NCI-H2171 (cell line): ENCODE results near the gene SLC9A7.

ENCODE experiments used
- DNase-seq: peaks from one replicate; lab custom pipeline; 2025; lab: John Stamatoyannopoulos, UW

SLC9A7 gene

DNA sequence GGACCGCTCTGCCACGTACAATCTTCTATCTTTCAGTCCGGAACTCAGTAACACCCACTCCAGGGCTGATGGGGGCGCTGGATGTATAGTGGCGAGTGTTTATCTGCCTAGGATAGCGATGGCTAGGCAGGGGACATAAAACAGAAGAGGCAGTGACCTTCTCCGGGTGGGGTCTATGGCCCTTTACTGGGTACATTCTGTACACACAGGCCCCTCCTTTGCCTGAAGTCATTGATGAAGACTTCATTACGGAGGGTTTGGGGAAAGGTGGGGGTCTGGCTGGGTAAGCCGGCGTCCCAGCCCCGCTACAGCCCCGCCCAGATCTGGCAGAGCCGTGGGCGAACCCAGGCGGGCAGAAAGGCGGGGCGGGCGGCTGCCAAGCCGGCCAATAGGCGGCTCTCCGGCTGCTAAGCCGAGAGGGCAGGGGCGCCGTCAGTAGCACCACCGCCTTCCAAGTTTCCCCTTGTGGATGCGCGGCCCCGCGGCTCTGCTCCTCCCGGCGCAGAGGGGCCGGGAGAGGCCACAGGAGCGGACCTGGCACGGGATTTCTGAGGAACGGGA lies 185.5 kb downstream of the SLC9A7 start, which contains the start of gene CHST7:
Gene CHST7 (plus strand): TSS at position 435 of the 561 bp plus-strand sequence. CDS start 167 bp downstream, outside the sequence.
- DNase-seq, result peak; percentile 52

DNA sequence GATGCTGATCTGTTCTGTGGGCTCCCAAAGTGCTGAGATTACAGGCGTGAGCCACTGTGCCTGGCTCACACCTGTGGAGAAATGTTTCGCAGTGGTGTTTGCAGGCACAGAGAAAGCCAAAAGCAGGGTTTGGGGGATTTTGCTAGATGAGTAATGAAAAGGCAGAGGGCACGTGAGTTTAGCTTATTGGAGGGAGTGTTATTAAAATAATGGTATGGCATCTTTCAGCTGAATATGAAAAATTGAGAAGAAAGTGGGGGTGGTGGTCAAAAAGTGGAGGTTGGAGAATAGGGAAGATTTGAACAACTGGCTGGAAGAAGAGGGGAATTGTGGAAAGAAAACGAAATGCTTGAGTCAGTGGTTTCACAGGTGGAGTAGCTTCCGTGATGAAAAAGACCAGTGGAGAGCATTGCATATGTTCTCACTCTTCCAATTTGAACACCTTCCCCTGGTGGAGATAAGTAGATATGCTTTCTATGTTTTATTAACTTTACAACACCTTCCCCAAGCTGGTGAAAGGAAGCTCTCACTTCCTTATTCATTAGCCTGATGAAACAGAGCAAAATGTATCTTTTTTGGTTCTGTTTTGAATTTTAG lies 186.5 kb downstream of the SLC9A7 start:
- DNase-seq, result no peak

DNA sequence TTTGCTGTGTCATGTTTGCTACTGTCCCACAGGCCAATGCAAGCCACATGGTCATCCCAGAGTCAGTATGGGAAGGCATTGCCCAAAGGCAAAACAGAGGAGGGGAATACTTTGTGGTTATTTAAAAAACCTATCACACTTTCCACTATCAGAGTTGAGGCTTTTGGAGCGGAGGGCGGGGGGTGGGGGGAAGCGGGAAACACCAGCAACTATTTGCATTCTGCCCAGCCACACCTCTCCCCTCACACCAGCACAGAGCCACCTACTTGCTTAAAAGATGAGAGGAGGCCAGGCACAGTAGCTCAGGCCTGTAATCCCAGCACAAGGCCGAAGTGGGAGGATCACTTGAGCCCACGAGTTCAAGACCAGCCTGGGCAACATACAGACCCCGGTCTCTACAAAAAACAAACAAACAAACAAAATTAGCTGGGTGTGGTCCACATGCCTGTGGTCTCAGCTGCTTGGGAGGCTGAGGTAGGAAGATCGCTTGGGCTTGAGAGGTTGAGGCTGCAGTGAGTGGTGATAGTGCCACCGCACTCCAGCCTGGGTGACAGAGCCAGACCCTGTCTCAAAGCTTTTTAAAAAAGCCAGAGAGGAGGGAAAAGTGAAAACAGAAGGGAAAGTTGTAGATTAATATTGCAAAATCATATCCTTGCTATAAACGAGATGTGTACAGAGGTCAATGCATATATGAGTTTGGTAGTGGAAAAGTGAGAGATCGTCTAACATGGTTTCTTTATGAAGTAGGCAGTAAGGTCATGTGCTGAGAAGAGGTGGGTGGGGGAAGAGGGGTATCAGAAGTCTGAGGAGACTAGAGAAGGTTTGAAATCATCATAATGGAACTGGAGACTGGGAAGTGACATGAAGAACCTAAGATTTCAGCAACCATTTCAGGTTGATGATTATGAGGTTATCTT lies 187.2 kb downstream of the SLC9A7 start:
- DNase-seq, result no peak

DNA sequence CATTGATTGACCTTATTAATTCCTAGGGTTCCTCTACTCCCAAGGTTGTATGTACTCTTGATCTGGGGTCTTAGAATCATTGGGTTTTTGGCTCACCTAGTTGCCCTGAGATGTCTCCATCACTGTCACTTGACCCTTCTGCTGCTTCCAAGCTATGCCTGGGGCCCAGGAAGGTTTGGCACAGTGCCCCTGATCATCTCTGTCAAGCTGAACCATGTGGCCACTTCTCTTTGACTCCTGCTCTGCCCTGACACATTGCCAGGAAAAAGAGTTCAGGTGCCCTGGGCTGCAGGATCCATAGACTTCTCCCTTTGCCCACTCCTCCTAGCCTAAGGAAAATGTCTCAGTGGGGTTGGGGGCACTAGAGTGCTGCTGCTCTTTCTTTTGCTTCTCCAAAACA lies 189.3 kb downstream of the SLC9A7 start:
- DNase-seq, result no peak

DNA sequence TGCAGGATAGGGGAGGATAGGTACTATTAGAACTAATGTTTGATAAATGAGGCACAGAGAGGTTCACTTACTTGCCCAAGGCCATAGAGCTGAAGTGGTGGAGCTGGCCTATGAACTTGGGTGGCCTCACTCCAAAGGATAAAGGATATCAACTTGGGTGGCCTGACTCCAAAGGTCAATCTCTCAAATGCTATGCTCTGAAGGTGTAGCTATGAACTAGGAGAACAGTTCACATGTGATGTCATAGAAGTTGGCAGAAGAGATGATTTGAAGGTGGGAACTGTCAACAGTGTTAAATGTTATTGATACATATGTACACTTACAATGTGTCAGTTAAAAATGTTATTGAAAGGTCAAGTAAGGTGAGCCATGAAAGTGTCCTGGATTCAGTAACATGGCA lies 191.5 kb downstream of the SLC9A7 start:
- no peak for DNase-seq

DNA sequence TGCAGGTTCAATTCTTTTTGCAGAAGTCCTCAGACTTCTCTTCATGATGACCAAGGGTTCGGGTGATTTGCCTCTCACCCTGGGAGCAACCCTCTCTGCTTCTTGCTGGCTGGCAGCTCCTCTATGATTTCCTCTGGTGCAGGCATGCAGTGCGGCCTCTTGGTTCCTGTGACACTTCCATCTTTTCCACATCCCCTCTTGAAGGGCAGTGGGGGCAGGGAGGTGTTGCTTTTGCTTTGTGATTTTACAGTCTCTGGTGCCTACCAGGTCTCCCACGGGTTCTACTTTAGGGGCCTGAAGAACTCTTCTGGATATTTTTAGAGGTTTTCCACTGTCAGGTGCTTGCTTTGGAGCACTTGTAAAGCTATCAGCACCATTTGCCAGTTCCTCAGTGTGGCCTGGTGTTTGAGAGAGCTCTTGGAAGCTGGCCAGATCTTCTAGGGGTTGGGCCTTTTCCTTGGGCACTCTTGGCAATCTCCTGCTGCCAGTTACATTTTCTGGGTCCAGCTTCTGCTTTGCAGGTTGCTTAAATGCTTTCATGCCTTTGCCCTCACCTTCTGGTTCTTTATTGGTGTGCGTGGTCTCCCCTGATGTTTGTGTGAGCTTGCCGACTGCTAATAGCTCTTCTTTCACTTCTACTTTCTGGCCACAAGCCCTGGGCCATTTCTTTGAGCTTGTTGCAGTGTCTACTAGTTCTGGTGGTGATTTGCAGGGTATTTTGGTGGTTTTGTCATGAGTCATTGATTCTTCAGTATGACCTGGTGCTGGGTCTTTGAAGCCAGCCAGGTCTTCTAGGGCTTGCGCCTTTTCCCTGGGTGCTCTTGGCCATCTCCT lies 196.9 kb downstream of the SLC9A7 start:
- no peak for DNase-seq

DNA sequence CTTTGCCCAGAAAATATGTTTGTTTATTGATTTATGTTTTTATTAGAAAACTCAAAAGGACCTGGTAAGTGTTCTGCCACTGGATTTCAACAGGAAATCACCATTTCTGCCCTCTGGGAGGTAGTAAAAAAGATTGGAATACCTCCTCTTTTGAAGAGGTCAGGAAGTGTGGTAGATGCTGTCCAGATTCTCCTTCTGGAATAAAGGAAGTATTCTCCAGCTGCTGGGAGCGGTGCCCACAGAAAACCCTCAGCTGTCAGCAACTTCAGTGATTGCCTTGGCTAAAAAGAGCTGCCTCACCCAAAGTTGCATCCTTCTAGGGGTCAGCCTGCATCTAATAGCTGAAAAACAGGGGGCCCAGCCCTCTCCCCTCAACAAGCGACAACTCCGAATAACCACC lies 199.9 kb downstream of the SLC9A7 start:
- DNase-seq, result no peak

DNA sequence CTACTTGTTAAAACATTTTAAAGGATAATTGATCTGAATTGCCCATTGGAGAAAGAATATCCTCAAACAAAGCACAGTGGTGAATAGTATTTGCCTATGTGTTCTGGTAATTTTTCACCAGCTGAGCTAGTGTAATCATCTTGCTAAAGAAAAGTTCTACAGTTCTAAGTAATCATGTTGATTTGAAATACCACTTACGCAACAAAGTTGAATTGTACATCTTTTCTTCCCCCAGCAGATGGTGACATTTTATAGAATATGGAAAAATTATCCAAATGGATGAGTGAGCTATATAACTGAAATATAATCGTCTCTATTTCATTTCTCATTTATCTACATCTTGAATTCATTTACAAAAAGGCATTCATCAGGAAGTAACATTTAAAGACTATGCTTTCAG lies 204.0 kb downstream of the SLC9A7 start:
- no peak for DNase-seq

DNA sequence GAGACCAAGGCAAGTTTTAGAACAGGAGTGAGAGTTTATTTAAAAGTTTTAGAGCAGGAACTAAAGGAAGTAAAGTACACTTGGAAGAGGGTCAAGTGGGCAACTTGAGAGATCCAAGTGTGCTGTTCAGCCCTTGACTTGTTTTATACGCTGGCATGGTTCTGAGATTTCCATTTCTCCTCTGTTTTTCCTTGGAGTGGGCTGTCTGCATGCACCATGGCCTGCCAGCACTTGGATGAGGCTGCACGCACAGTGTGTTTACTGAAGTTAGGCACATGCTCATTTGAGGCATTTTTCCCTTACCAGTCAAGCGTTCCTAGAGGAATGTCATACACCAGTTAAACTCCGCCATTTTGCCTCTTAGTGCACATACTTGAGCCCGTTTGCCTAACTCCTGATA lies 205.0 kb downstream of the SLC9A7 start:
- DNase-seq, result no peak

DNA sequence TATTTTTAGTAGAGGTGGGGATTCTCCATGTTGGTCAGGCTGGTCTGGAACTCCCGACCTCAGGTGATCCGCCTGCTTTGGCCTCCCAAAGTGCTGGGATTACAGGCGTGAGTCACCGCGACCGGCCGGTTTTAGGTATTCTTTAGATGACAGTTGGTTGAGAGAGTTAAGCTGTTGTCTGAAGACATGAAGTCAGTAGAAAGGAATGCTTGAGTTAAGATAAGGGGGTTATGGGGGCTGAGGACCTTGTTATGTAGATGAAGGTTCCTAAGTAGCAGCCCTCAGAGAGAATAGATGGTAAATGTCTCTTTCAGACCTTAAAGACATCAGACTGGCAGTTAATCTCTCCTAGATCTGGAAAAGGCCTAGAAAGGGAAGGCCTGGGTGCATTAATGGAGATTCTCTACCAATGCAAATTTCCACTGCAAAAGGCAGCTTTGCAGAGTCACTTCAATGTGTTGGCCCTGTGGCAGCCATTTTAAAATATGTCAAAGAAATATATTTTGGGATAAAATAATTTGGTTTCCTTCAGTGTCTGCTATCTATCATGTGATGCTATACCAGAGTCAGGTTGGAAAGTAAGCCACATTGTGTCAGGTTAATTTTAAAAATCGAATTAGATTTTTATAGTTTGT lies 207.3 kb downstream of the SLC9A7 start:
- DNase-seq, result no peak

DNA sequence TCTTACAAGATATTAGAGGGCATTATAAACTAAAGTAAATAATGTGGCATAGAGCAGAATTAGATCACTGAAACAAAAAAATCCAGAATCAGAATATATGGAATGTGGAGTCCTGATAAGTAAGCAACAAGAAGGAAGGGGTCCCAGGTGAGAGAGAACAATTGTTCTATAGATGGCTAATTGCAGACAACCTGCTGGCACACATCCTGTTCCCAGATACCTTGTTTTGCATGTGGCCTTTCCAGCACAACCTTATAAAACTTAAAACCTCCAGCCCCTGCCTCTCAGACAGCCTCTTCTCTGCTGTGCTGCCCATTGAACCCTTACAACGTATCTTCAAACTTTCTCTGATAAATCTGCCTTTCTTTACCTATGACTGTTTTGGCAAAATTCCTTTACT lies 209.0 kb downstream of the SLC9A7 start:
- no peak for DNase-seq
